Ishikawa (cell line): ENCODE data around the gene TSC22D1.

Source experiments
- CEBPB ChIP-seq: IDR thresholded peaks from 2 replicates; pipeline ENCODE4 v1.6.1; 2012
- CREB1 ChIP-seq: IDR thresholded peaks from 2 replicates; pipeline ENCODE4 v1.6.1; 2012; ENCODE audit warnings: low read depth
- EGR1 ChIP-seq: IDR thresholded peaks from 2 replicates; pipeline ENCODE4 v1.6.1; 2012
- EP300 ChIP-seq: IDR thresholded peaks from 2 replicates; pipeline ENCODE4 v1.6.1; 2012; ENCODE audit warnings: borderline replicate concordance
- FOXM1 ChIP-seq: IDR thresholded peaks from 2 replicates; pipeline ENCODE4 v1.6.1; 2012; ENCODE audit warnings: low read depth, borderline replicate concordance
- MAX ChIP-seq: IDR thresholded peaks from 2 replicates; pipeline ENCODE4 v1.6.1; 2012
- NFIC ChIP-seq: IDR thresholded peaks from 2 replicates; pipeline ENCODE4 v1.6.1; 2012
- RAD21 ChIP-seq: IDR thresholded peaks from 2 replicates; pipeline ENCODE4 v1.6.1; 2012; ENCODE audit warnings: low read depth
- REST ChIP-seq: IDR thresholded peaks from 2 replicates; pipeline ENCODE4 v1.6.1; 2012; ENCODE audit warnings: low read depth, mild to moderate bottlenecking
- TAF1 ChIP-seq: IDR thresholded peaks from 2 replicates; pipeline ENCODE4 v1.6.1; 2012; ENCODE audit warnings: low read depth, mild to moderate bottlenecking
- TCF12 ChIP-seq: IDR thresholded peaks from 2 replicates; pipeline ENCODE4 v1.6.1; 2012; ENCODE audit warnings: low read depth
- TEAD4 ChIP-seq: IDR thresholded peaks from 2 replicates; pipeline ENCODE4 v1.6.1; 2012
- YY1 ChIP-seq: IDR thresholded peaks from 2 replicates; pipeline ENCODE4 v1.6.1; 2012; ENCODE audit warnings: low read depth
- ZBTB7A ChIP-seq: IDR thresholded peaks from 2 replicates; pipeline ENCODE4 v1.6.1; 2012; ENCODE audit warnings: low read depth
- TF ChIP-seq, protein P1 (sequence below): IDR thresholded peaks from 2 replicates; pipeline ENCODE4 v1.6.1; 2012

The TSC22D1 gene

DNA sequence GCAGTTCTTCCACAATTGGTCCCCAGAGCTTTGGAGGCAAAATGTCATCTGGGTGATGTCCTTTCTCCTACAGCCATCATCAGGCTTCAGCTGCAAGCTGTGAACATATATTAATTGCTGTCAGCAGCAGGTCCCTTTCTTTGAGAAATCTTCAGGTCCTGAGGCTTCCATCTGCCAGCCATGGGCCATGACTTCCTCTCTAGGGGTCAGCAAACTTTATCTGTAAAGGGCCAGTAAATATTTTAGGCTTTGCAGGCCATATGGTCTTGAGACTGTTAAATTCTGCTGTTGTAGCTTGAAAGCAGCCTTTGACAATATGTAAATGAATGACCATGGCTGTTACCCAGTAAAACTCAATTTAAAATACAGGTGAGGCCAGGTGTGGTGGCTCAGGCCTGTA, 175.4 kb downstream of the TSC22D1 start:
- TF ChIP-seq REST: no peak
- no peak for TF ChIP-seq NFIC
- no peak for TF ChIP-seq TCF12
- TF ChIP-seq CREB1: no peak
- no peak for TF ChIP-seq YY1
- TF ChIP-seq TAF1: no peak
- no peak for TF ChIP-seq TEAD4
- TF ChIP-seq EP300: no peak
- no peak for TF ChIP-seq CEBPB
- no peak for TF ChIP-seq FOXM1
- no peak for TF ChIP-seq RAD21

DNA sequence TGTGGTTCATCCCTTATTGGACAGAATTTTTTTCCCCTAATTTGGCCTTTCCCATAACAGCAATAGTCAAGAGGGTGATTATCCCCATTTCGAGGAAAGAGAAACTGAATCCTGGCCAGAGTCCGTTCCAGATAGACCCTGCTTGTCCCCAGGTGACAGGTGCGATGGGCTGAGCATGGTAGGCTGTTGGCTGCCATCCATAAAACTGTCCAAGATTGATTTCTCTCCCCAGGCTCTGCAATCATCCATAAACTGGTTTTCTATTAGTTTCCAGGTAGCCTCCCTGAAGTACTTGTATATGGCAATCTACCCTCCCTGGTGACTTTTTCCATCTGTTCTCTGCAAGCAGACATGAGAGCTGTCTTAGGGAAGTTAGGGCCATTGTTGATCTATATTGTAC, 177.1 kb downstream of the TSC22D1 start:
- TF ChIP-seq YY1: no peak
- TF ChIP-seq, protein P1, sequence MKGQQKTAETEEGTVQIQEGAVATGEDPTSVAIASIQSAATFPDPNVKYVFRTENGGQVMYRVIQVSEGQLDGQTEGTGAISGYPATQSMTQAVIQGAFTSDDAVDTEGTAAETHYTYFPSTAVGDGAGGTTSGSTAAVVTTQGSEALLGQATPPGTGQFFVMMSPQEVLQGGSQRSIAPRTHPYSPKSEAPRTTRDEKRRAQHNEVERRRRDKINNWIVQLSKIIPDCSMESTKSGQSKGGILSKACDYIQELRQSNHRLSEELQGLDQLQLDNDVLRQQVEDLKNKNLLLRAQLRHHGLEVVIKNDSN: no peak
- no peak for TF ChIP-seq FOXM1
- TF ChIP-seq TEAD4: no peak
- TF ChIP-seq MAX: no peak
- TF ChIP-seq EP300: no peak
- TF ChIP-seq TAF1: no peak

DNA sequence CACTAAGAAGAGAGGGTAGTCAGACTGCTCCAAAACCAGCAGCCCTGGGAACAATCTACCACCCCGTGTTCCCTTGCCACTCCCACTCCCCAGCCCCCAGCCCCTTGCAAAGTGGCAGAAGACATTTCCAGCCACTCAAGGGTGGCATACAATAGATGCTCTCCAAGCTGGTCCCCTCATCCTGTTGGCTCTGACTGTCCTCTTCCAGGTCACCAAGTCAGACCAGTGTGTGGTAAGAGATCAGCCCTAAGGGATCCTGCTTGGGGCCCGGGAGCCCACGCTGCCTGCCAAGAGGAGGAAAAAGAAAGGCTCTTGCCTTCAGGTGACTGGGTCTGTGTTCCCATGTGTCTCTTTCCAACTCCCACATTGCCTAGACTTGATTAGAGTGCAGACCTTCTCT, 177.5 kb downstream of the TSC22D1 start:
- no peak for TF ChIP-seq REST
- TF ChIP-seq MAX: no peak
- no peak for TF ChIP-seq CREB1
- TF ChIP-seq TAF1: no peak
- TF ChIP-seq, protein P1: no peak
- no peak for TF ChIP-seq TCF12
- TF ChIP-seq YY1: no peak
- no peak for TF ChIP-seq RAD21
- no peak for TF ChIP-seq EP300
- no peak for TF ChIP-seq TEAD4
- TF ChIP-seq EGR1: no peak
- no peak for TF ChIP-seq NFIC

GRCh38 chr13:44397766-44398223, 178.3 kb downstream of the TSC22D1 start:
- TF ChIP-seq MAX (no peak), TAF1 (no peak), REST (no peak), ZBTB7A (no peak), EGR1 (no peak), YY1 (no peak), CREB1 (no peak), FOXM1 (no peak), TCF12 (no peak), TEAD4 (no peak), NFIC (no peak), RAD21 (no peak), EP300 (no peak), CEBPB (no peak)
- TF ChIP-seq, protein P1: no peak
